Measurements from ENCODE around the gene RPS16. TPM values are rescaled to one million over a fixed set of nuclear protein-coding genes. Genes with fewer than 3 reads are reported as not detected.

The RPS16 gene
- total RNA-seq, 4 donors from 2014 or later: 1,066 to 1,636 (median 1,467) TPM

DNA sequence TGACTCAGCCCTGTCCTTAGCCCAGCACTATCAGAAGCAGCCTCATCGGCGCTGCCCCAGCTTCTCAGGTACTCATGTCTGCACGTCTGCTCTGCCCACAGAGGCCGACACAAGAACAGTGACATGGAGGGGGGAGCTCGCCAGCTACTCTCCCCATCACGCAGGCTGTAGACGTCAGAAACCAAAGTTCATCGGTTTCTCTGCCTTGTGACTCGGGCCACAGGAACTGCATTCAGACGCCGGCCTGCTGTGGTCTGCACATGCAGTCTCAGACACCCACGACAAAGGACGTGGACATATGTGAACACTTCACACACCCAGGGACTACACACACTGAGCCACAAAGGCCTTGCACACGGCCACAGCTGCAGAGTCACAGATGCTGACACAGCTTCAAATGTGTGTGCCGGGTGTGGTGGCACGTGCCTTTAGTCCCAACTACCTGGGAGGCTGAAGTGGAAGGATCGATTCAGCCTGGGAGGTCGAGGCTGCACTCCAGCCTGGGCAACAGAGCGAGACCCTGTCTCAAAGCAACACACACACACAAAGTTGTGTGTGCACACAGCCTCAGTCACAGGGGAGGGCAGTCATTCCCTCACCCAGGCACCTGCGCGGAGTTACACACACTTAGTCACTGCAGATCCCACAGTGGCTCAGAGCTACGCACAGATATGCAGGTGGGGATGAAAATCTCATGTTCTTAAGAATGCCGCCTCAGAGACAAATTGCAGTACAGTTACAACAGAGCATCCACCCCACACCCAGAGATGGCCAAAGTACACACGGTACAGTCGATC is 34.0 kb downstream of the RPS16 start:
- no peaks in the 10 kb centered on the region for H3K9me3 ChIP-seq
- peaks cover 44 to 51% of the 10 kb centered on the region in 2 donors for H3K4me1 ChIP-seq
- TF ChIP-seq POLR2A (IDR thresholded peaks at IDR 0.05): peak; percentile 2 to 18
- TF ChIP-seq, protein P1, sequence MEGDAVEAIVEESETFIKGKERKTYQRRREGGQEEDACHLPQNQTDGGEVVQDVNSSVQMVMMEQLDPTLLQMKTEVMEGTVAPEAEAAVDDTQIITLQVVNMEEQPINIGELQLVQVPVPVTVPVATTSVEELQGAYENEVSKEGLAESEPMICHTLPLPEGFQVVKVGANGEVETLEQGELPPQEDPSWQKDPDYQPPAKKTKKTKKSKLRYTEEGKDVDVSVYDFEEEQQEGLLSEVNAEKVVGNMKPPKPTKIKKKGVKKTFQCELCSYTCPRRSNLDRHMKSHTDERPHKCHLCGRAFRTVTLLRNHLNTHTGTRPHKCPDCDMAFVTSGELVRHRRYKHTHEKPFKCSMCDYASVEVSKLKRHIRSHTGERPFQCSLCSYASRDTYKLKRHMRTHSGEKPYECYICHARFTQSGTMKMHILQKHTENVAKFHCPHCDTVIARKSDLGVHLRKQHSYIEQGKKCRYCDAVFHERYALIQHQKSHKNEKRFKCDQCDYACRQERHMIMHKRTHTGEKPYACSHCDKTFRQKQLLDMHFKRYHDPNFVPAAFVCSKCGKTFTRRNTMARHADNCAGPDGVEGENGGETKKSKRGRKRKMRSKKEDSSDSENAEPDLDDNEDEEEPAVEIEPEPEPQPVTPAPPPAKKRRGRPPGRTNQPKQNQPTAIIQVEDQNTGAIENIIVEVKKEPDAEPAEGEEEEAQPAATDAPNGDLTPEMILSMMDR (IDR thresholded peaks at IDR 0.05 in 4 of 5, conservative IDR thresholded peaks at IDR 0.05 in 1 of 5): no peak
- in situ Hi-C loops (cut with MboI; ENCODE audit: low sequenced_read_pairs in 4 of 4): no loop called here
- peak; percentile 4 to 13 for ATAC-seq
- H3K27ac ChIP-seq: peak overlapping the region; percentile 98 to 100 (median 100)
- H3K36me3 ChIP-seq: no peaks in the 10 kb centered on the region
- H3K27me3 ChIP-seq: no peaks in the 10 kb centered on the region
- intact Hi-C loops (cut with DNase I; ENCODE audit: low total_unique reads): loop anchor here (1.0 to 10.0 kb wide), 7 partner anchors 10 to 1027 kb away; partner anchors contain the start of genes AKT2, ECH1, PSMD8 and SERTAD1
- DNase-seq: peak; percentile 19 to 64
- peak overlapping the region in 2 of 4 donors; percentile 74 to 79 for H3K4me3 ChIP-seq

DNA sequence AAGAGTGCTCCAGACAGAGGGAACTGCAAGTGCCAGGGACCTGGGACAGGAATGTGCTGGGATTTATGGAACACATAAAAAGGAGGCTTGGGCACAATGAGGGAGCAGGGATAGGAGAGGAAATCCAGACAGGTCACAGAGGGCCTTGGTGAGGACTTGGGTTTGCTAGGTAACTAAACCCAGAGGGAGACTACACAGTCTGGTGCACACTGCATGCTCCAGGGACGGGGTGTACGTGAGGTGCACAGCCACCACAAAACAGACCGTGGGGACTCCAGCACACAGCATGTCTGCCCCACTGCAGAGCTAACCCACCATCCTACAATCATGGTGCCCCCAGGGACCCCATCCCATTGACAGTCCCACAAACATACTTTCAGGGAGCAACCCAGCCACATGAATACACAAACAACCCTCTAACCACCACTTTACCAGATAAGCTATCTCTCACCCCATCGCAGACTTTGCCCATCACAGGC is 34.6 kb downstream of the RPS16 start:
- Histone ChIP-seq H3K4me3 (no peak overlapping the region), H3K36me3 (no peaks in the 10 kb centered on the region), H3K4me1 (peaks cover 44 to 50% of the 10 kb centered on the region in 2 donors), H3K27ac (peak overlapping the region; percentile 98 to 100 (median 100)), H3K27me3 (no peaks in the 10 kb centered on the region), H3K9me3 (no peaks in the 10 kb centered on the region)
- intact Hi-C loops (cut with DNase I; ENCODE audit: low total_unique reads): loop anchor here (10.0 kb wide), 5 partner anchors 566 to 1026 kb away; partner anchors contain the start of genes AKT2, ECH1, PSMD8 and SERTAD1
- TF ChIP-seq, protein P1 (IDR thresholded peaks at IDR 0.05 in 4 of 5, conservative IDR thresholded peaks at IDR 0.05 in 1 of 5): no peak
- no peak for TF ChIP-seq POLR2A (IDR thresholded peaks at IDR 0.05)
- DNase-seq (no peak), ATAC-seq (no peak)
- in situ Hi-C loops (cut with MboI; ENCODE audit: low sequenced_read_pairs in 4 of 4): no loop called here

DNA sequence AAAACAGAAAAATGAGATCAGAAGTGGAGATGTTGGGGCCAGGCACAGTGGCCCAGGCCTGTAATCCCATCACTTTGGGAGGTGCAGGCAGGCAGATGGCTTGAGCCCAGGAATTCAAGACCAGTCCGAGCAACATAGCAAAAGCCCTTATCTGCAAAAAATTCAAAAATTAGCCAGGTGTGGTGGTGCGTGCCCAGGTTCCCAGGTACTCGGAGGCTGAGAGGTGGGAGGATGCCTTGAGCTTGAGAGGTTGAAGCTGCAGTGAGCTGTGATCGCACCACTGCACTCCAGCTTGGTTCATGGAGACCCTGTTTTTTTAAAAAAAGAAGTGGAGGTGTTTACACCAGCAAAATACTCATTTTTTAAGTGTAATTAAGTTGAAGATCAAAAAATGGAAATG is 35.7 kb downstream of the RPS16 start:
- Histone ChIP-seq H3K27me3 (no peaks in the 10 kb centered on the region), H3K27ac (peak overlapping the region; percentile 90 to 100 (median 98)), H3K36me3 (peaks cover 0 to 4% of the 10 kb centered on the region in 2 donors), H3K4me1 (peaks cover 38 to 39% of the 10 kb centered on the region in 2 donors), H3K9me3 (no peaks in the 10 kb centered on the region), H3K4me3 (no peak overlapping the region)
- DNase-seq: no peak
- ATAC-seq: no peak
- intact Hi-C loops (cut with DNase I; ENCODE audit: low total_unique reads) (loop anchor here (10.0 kb wide), 5 partner anchors 565 to 1025 kb away; partner anchors contain the start of genes AKT2, ECH1, PSMD8 and SERTAD1), in situ Hi-C loops (cut with MboI; ENCODE audit: low sequenced_read_pairs in 4 of 4) (no loop called here)
- TF ChIP-seq, protein P1 (IDR thresholded peaks at IDR 0.05 in 4 of 5, conservative IDR thresholded peaks at IDR 0.05 in 1 of 5): no peak
- no peak for TF ChIP-seq POLR2A (IDR thresholded peaks at IDR 0.05)

DNA sequence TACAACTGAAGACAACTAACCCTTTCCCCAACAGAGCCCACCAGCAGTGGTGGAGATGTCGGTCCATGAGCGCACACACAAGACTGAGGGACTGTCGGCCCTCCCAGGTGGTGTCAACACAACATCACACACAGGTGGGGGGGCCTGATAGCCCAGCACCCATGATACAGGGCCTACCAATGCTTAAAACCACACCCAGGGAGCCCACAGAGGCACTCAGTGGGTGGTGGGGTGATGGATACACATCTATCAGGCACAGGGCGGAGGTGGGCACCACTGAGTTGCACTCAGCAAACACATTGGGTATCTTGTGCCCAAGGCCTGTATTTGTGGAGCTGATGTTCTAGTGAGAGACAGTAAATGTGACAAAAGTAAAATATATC is 36.1 kb downstream of the RPS16 start:
- Histone ChIP-seq H3K4me3 (no peak overlapping the region), H3K36me3 (peaks cover 0 to 8% of the 10 kb centered on the region in 2 donors), H3K27me3 (no peaks in the 10 kb centered on the region), H3K4me1 (peaks cover 35 to 36% of the 10 kb centered on the region in 2 donors), H3K27ac (peak overlapping the region; percentile 90 to 100 (median 98)), H3K9me3 (no peaks in the 10 kb centered on the region)
- intact Hi-C loops (cut with DNase I; ENCODE audit: low total_unique reads) (loop anchor here (10.0 kb wide), 5 partner anchors 565 to 1025 kb away; partner anchors contain the start of genes AKT2, ECH1, PSMD8 and SERTAD1), in situ Hi-C loops (cut with MboI; ENCODE audit: low sequenced_read_pairs in 4 of 4) (loop anchor here in 1 of 4 donors (10.0 kb wide), 1 partner anchor 55 kb away; the partner anchor contains the start of gene SAMD4B)
- ATAC-seq (no peak), DNase-seq (no peak)
- no peak for TF ChIP-seq POLR2A (IDR thresholded peaks at IDR 0.05)

All from gastrocnemius medialis (tissue), 4 donors.